Stimulated activated CD4-positive, alpha-beta T cell treated with anti-CD3 and anti-CD28 coated beads, Interleukin-15, amount 100 ng/mL, for 24 hours (primary cell): ENCODE results near the gene KRT7.
"Not testable (repeated sequence)": the region's sequence is repeated elsewhere in the genome, so short reads cannot be mapped to it uniquely, and the experiment has no call there.

Source experiments
- DNase-seq: peaks from one replicate; pipeline ENCODE4 v3.0.0-alpha.2; 2020

Gene KRT7

DNA sequence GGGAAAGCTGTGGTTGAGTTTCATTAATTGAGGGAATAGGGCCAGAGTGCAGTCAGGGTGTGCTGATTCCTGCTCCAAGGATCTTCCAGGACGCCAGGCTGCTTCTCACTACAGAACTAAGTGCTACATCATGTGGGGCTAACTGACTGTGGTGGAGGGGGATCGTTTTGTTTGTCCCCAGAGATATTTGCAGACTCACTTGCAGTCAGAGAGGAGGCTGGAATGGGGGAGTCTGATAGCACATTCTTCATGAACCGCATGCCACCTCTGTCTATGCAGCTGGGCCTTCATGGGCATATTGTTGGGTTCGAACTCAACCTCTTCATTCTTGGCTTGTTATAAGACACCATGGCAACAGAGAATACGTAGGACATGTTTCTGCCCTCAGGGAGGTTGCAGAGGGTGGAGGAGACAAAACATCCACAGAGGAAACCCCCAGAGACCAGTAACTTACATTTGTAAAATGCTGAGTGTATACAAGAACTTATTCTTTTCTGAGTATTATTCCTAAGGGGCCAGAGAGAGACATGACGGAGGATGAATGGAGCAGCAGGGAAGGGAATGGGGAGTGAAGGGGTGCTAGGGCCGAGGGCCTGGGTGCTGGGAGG lies 13.0 kb downstream of the KRT7 start:
- DNase-seq = no peak

DNA sequence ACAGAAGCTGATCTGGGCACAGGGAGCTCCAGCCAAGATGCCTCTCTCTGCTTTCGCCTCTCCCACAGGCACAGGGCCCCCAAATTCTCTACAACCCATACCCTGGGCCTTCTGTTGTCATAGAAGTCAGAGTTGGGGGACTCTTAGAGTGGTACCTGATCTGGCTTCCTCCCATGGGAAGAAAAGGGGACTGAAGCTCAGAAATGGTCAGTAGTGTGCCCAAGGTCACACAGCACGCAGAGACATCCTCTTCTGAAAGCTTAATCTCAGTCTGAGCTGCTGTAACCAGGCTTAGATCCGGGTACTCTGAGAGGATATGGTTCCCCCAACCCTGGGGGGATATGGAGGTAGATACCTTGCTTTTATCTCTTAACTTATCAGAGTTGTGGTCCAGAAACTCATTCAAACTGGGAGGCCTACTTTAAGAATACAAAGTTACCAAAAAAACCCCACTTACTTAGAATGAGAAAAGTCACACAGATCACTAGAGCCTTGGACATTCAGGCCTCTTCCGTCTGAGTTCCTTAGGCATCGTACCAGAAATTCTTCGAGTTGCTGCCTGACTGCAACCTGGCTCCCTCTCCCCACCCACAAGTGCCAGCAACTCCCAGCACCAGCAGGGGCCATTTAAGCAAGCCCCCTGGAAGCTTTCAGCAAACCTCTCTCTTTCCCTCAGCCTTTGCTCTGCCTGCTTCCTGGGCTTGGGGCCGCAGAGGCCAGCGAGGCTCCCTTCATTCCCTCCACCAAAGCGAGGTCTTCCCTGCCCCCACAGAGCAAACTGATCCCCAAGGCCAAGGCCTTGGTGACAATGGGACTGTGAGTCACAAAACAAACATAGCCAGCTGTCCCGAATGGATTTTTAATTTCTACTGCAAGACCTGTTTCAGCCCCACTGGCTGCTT lies 13.9 kb downstream of the KRT7 start:
- no peak for DNase-seq

DNA sequence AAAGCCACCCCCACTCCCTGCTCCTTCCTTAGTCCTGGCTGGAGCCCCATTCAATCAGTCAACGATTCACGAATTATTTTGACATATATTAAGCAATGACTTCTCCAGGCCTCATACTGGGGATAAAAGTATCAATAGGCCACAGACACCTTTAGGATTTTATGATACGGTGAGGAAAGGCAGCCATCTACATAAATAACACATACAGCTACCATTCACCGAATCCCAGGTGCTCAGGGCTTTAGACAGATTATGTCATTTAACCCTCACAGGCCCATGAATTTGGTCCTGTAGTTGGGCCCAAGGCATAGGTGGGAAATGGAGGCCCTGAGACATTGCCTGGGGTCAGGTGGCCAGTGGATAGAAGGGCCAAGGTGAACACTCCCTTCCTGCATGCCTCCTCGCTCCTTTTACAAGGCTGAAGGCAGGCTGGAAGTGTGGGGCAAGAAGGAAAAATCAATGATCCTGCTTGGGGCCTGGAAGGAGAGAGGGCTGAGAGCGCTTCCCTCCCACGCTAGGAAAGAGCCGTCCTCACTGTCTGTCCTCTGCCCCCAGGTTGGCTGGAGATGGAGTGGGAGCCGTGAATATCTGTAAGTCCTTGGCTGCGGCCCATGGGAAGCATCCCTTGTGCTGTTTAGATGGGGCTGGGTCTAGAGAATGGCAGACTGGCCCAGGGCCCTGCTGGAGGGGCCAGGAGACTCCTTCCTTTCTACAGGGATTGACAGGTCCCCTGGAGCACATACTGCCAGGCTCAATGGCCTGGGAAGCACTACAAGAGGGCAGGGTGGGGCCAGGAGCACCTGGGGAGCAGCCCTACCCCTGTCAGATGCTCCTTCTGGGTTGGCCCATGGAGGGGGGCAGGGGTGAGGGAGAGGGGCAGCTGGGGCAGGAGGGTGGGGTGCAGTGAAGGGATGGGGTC lies 14.8 kb downstream of the KRT7 start:
- DNase-seq = no peak

DNA sequence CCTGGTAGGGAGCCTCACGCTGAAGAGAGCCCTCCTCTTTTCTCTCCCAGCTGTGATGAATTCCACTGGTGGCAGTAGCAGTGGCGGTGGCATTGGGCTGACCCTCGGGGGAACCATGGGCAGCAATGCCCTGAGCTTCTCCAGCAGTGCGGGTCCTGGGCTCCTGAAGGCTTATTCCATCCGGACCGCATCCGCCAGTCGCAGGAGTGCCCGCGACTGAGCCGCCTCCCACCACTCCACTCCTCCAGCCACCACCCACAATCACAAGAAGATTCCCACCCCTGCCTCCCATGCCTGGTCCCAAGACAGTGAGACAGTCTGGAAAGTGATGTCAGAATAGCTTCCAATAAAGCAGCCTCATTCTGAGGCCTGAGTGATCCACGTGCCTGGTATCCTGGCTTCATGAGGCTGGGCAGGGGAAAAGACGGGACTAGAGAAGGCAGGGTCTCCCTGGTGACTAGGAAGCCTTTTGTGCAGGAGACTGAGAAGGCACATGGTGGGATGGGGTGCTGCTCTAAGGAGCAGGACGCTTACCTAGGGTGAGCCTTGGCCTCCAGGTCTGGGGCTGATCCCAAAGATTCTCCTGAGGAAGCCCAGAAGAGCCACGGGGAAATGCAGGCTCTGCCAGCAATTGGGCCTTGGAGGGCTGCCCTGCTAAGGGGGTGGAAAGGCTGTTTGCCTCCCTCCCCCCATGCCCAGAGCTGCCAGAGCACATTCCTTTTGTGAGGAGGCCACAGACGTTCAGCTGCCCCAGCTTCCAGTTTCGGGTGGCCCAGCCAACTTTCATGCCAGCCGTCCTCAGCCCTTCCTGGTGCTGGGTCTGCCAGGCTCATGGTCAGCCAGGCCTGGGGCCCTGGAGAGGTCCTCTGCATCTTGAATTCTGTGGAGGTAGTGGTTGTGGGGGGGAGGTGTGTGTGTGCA lies 15.8 kb downstream of the KRT7 start:
- no peak for DNase-seq

DNA sequence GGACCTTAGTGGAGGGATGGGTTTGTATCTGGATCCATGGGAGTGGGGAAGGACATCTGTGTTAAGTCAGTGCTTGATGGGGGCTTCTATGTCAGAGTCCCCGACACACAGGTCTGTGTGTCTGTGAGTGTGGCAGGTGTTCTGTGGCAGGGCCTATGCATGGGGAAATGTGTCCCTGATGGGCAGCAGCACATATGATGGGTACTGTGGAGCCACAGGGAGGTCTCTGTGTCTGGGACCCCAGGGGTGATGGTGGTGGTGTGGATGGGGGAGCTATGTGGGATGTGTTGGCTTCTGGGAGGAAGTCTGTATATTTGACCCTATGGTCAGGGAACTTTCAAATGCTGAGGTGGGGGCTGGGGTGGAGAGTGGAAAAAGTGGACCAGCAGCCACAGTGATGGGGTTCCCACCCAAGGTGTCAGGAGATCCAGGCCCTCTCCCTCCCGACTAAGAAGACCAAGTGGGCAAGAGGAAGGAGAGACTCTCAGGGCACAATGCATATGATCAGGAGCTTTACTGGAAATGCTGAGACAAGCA lies 16.5 kb downstream of the KRT7 start:
- no peak for DNase-seq

DNA sequence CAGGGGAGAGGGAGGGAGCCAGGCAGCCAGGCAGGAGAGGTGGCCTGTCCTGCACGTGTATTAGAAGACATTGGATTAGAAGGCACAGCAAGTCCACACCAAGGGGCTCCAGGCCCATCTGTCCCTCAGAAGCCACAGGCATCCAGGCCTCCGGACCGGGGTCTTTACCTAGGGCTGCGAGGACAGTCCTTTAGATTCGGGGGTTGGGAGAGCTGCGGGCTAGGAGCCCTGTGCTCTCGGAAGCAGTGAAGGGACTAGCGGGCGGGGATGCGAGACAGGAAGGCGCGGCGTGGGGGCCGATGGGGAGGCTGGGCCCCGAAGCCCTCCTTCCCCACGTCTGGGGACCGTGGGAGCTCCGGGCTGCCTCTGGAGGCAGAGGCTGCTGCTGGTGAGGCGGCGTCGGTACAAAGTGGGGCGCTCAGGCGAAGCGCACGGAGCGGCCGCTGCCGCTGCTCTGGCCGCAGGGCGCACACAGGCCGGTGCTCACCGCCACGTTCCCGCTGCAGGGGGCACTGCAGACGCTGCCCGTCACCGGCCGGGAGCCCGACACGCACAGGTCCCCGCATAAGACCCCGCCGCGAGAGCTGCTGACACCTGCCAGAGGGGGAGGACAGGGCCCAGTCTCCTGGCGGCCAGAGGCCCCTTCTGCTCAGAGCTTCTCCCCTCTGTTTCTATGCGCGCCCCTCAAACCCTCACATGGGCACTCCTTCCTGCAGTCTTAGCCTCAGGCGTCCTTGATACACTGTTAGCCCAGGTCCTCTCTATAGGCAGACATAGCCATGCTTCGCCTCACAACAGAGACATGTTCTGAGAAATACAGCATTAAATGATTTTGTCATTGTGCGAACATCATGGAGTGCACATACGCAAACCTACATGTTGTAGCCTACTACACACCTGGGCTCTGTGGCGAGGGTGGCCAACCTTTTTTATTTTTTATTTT lies 17.3 kb downstream of the KRT7 start:
- no peak for DNase-seq

DNA sequence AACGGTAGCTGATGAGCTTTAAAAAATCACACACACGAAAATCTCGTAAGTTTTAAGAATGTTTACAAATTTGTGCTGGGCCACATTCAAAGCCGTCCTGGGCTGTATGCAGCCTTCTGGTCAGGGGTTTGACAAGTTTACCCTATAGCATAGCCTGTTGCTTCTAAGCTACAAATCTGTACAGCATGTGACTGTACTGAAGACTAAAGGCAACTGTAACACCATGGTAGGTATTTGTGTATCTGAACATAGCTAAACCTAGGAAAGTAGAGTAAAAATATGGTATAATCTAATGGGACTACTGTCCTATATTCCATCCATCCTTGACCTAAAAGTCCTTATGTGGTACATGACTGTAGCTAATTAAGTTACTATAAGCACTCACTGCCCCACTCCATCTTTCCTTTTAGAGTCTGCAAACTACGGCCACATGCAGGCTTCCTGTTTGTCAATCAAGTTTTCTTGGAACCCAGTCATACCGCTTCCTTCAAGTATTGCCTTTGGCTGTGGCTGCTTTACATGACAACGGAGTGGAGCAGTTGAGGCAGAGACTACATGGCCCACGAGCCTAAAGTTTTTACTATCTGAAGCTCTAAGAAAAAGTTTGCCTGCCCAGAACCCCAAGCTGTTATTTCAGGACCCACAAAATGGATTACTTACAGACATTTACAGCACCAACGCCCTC lies 18.5 kb downstream of the KRT7 start:
- no peak for DNase-seq

DNA sequence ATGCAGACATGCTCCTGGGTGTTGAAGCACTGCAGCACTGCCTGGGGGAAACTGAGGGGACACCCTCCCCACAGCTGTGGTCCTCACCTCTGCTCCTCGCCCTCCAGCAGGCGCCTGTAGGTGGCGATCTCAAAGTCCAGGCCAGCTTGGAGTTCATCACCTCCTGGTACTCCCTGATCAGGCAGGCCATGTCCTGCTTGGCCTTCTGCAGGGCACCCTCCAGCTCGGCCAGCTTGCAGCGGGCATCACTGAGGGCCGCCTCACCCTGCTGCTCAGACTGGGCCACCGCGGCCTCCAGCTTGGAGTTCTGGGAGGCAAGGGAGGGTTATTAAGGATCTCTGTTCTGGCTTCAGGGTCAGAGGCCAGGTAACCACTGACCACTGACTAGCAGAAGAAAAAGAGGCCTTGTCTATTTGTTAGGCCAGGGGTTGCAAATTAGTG lies 19.2 kb downstream of the KRT7 start:
- DNase-seq = not testable (repeated sequence)

DNA sequence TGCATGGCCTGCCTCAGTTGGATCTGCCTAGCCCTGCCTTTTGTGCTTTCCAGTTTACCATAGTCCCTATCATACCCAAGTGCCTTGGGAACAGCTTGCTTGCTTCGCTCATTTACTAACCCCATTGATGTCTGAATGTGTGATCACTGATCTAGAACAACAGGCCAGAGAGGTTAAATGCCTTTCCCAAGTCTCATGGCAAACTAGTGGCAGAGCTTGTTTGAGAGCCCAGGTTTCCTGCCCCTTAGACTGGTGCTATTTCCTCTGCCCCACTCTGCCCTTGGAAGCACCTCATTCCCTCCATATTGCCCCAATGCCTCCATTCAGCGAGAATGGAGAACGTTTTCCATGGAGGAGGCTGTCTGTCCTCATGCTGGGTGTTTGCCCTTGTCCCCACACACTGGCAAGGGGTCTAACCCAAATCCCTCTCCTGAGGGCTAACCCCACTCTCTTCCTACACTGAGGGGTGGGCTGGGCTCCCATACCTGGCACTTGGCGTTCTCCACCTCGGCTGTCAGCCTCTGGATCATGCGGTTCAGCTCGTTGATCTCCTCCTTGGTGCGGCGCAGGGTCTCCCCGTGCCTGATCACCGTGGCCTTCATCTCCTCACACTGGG lies 19.8 kb downstream of the KRT7 start:
- DNase-seq = no peak

DNA sequence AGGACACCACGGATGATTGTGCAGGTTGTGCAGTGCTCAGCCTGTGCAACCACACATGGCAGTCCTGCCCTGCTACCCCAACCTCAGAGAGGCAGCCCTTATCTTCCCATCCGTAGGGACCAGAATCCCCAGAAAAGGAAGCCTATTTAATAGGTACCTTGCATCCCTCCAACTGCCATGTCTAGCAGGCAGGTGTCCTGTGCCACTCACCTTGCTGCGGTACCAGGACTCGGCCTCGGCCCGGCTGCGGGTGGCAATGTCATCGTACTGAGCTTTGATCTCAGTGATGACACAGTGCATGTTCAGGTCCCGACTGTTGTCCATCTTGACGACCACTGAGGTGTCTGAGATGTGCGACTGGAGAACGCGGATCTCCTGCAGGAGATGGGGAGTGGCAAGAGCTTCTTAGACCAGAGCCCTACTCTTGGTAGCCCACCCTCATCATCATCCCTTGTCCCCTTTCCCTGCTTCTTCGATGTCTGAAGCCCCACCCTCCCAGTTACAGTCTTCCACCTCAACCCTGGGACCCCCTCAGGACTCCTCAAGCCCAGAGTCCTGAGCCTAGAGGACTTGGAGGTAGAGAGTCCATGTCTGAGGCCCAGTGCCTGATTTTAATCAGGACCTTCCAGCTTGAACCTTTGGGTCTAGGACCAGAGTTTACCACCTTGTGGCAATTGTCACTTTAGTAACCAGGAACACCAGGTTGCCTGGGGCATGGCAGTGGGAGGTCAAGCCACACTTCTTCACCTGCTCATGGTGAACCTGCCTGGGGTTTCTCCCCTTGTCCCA lies 20.5 kb downstream of the KRT7 start:
- no peak for DNase-seq

DNA sequence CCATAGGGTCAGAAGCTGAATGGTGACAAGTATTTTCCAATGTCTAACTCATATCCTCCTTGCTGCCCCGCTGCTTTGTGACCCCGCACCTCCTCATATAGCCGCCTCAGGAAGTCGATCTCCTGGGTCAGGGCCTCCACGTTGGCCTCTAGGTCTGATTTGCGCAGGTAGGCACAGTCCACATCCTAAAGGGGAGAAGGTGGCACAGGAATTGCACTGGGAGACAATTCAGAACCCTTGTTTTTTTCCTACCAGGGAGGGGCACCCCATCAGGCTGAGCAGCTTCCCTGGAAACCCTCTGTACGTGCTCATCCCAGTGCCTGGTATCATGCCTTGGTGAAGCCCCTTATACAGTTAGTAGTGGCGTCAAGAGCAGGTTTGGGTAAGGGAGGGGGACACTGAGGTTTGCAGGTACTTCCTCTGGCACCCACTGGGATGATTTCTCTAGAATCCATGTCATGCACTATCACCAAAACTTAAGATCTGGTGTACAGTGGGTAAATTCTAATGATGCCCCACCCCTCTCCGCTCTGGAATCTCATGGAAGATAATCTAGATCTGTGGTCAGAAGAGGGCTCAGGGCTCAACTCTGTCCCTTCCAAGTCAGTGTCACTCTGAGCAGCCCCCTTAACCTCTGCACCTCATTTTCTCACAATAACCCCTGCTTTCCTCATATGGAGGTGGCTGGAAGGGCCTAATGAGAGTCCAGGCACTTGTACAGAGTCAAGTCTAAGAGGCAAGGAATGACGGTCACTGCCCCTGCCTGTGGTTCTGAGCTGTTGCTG lies 21.3 kb downstream of the KRT7 start:
- DNase-seq = no peak

DNA sequence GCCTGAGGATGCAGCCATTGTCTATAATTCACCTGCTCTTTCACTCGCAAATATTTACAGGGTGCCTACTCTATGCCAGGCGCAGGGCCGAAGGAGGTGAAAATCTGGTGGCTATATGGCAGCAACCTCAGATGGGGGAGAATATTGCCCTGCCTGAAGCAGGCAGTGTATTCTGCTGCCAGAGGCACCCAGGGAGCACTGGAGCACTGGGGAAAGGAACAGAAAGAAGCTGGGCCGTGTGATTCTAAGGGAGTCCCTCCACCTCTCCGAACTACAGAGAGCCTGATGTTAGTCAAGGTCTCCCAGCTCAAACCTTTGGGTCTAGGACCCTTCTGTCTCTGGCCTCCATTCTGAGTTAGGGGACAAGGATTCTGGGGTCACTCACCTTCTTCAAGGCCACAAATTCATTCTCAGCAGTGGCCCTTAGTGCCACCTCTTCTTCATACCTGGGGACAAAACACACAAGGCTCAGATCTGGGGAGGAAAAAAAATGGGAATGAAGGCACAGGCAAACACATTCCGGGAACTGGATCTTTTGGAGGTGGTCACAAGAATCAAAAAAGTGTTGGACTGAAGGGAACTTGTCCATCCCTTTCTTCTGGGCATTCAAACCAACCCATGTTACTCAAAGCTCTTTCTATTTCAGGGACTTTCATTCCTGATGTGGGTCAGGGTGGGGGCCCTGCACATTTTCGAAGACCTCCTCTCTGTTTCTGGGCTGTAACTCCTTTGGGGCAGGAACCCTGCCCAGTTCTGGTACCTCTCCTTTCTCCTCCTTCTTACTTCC lies 22.1 kb downstream of the KRT7 start:
- no peak for DNase-seq

DNA sequence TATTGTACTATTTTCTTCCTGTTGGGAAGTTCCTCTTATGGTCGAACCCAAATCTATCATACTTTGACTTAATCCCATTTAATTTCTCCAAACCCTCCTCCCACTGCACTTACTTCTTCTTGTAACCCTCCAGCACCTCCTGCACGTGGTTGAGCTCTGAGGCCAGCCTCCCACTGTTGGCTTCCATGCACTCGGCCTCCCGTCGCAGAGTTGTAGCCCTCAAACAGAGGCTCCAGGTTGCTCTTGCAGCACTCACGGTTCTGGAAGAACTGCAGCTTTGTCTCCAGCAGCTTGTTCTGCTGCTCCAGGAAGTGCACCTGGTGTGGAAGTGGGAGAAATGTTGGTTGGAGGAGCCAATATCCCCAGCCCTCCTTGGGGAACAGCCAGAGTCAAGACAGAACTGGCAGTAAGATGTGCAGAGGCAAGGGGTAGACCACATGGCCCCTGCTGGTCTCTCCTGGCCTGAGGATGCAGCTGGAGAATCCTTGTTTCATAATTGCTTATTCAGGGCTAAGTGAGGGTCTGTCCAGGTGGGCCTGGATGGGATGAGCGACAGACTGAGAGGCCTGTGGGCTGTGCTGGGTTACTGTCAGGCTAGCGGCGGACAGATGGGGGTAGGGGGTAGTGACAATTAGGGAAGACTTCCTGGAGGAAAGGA lies 23.0 kb downstream of the KRT7 start:
- DNase-seq = no peak

DNA sequence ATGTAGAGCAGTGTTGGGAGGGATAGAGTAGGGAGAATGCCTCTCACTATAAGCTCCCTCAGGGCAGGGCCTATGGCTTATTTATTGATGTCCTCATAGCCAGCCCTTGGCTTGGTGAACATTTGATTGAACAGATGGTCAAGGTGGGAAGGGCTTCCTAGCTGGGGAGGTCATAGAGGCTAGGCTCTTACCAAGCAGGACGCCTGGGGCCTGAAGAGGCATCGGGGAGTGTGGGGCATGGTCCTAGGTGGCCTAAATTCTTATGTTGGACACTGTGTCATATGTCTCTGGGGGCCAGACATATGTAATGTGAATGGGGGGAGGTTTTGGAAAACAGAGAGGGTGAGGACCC lies 23.5 kb downstream of the KRT7 start:
- no peak for DNase-seq

DNA sequence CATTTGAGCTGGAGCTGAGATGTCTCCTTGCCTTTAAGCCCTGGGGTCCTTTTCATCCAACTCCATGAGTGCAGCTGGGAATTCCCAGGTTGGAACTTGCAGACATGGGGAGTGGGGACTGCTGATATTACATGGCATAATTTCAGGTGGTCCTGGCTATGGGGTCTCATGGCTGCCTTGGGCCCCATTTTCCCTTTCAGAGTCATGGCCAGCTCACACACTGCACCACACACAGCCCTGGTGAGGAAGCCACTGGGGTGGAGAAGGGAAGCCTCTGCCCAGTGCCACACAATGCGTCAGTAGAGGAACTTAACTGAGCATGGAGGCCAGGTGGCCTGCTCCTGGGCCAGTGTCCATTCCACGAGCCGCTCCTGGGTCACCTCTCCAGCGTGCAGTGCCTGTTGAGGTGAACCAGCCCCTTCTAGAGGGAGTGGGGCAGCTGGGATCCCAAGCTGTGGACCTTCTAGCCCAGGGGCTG lies 24.1 kb downstream of the KRT7 start:
- DNase-seq = no peak

DNA sequence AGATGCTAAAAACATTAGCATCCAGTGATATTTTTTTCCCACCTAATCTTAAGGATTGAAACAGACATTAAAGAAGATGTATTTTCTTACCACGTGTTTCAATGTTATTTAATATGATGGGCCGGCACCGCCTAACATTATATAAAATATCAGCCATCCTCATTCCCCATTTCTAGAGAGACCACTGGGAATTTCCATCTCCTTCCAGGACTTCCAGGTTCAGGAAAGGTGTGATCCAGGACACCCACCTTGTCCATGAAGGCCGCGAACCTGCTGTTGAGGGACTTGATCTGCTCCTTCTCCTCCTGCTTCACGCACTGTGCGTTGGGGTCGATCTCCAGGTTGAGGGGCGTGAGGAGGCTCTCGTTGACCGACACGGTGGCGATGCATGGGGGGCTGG lies 24.9 kb downstream of the KRT7 start:
- not testable (repeated sequence) for DNase-seq
